GM18505 (cell line): ENCODE results near the gene SLC6A20.

Experiments used
- ATAC-seq: cut with Tn5 transposase; IDR thresholded peaks from one replicate; pipeline ENCODE4 v1.9.1; 2021; ENCODE audit not compliant: unreplicated experiment
- POLR2A ChIP-seq: IDR thresholded peaks from 4 replicates; pipeline ENCODE4 v1.6.1; 2011; ENCODE audit warnings: borderline replicate concordance; ENCODE audit not compliant: insufficient read depth, insufficient read length; ENCODE audit errors: extremely low read depth

SLC6A20 gene

GRCh38 chr3:45816544-45816943, 20.2 kb upstream of the SLC6A20 start:
- no peak for TF ChIP-seq POLR2A
- ATAC-seq, result no peak

- no peak for TF ChIP-seq POLR2A
- ATAC-seq, result no peak
Measured at GRCh38 chr3:45814322-45814721, 18.0 kb upstream of the SLC6A20 start.

- ATAC-seq, result no peak
- TF ChIP-seq POLR2A, result no peak
Measured at GRCh38 chr3:45807681-45808540, 11.6 kb upstream of the SLC6A20 start.

GRCh38 chr3:45807133-45807532, 10.8 kb upstream of the SLC6A20 start:
- TF ChIP-seq POLR2A, result no peak

GRCh38 chr3:45806072-45806471, 9.7 kb upstream of the SLC6A20 start:
- TF ChIP-seq POLR2A, result no peak
- ATAC-seq, result no peak

More at GRCh38 chr3:45807133-45807532, 10.8 kb upstream of the SLC6A20 start:
- no peak for ATAC-seq

- no peak for TF ChIP-seq POLR2A
- no peak for ATAC-seq
Measured at GRCh38 chr3:45803252-45803935, 7.1 kb upstream of the SLC6A20 start.

GRCh38 chr3:45802146-45802545, 5.8 kb upstream of the SLC6A20 start:
- no peak for ATAC-seq
- TF ChIP-seq POLR2A, result no peak

- no peak for TF ChIP-seq POLR2A
- no peak for ATAC-seq
Measured at GRCh38 chr3:45800611-45801010, 4.3 kb upstream of the SLC6A20 start.

- no peak for ATAC-seq
- no peak for TF ChIP-seq POLR2A
Measured at GRCh38 chr3:45799586-45799985, 3.2 kb upstream of the SLC6A20 start.

- no peak for TF ChIP-seq POLR2A
- ATAC-seq, result no peak
Measured at GRCh38 chr3:45798034-45798433, 1.7 kb upstream of the SLC6A20 start.

GRCh38 chr3:45796902-45797637, 734 bp upstream of the SLC6A20 start:
- ATAC-seq, result no peak
- no peak for TF ChIP-seq POLR2A

GRCh38 chr3:45795509-45795881, 841 bp downstream of the SLC6A20 start:
- ATAC-seq, result no peak
- TF ChIP-seq POLR2A, result no peak

GRCh38 chr3:45794660-45795059, 1.7 kb downstream of the SLC6A20 start:
- TF ChIP-seq POLR2A, result no peak

More at GRCh38 chr3:45794660-45795059, 1.7 kb downstream of the SLC6A20 start:
- ATAC-seq, result no peak
